Sigmoid colon (tissue), 7 donors: ENCODE measurements around the gene TMEM19. TPM values are rescaled to one million over a fixed set of nuclear protein-coding genes. Genes with fewer than 3 reads are reported as not detected.

Experiments
- DNase-seq: peaks from one replicate; pipeline ENCODE4 v3.0.0-alpha.2; 2019
- H3K27ac ChIP-seq, 4 donors: fragments of 200-600 bp; sonication (generic); one replicate each; pipeline ENCODE4 v1.5.1; 2016 to 2019; ENCODE audit warnings: mild to moderate bottlenecking in 1 of 4
- H3K27me3 ChIP-seq, 3 donors: fragments of 200-600 bp; sonication (generic); one replicate each; pipeline ENCODE4 v1.5.1; 2019; ENCODE audit warnings: mild to moderate bottlenecking in 1 of 3
- H3K36me3 ChIP-seq, 4 donors: fragments of 200-600 bp; sonication (generic); one replicate each; pipeline ENCODE4 v1.5.1; 2016 to 2019
- H3K4me1 ChIP-seq, 4 donors: fragments of 200-600 bp; sonication (generic); one replicate each; pipeline ENCODE4 v1.5.1; 2017 to 2019
- H3K4me3 ChIP-seq, 4 donors: fragments of 200-600 bp; sonication (generic); one replicate each; pipeline ENCODE4 v1.5.1; 2017 to 2019; ENCODE audit warnings: mild to moderate bottlenecking in 2 of 4, moderate library complexity in 1 of 4
- H3K9me3 ChIP-seq, 4 donors: fragments of 200-600 bp in 3 of 4; sonication (generic) in 3 of 4; one replicate each; pipeline versions ENCODE4 v1.5.1 to v1.6.1; 2013 to 2019
- EP300 ChIP-seq, 4 donors: sonication (generic); formaldehyde crosslinking; IDR thresholded peaks; one replicate each; pipeline ENCODE4 v1.6.1; 2017; ENCODE audit warnings: antibody characterized with exemption in 4 of 4
- POLR2A ChIP-seq, 2 donors: fragments of 450-650 bp; IDR thresholded peaks; one replicate each; pipeline ENCODE4 v1.6.1; 2016; ENCODE audit warnings: antibody characterized with exemption in 2 of 2, mild to moderate bottlenecking in 2 of 2, moderate library complexity in 2 of 2
- POLR2AphosphoS5 ChIP-seq, 4 donors: sonication (generic); formaldehyde crosslinking; IDR thresholded peaks; one replicate each; pipeline ENCODE4 v1.6.1; 2017; ENCODE audit warnings: antibody characterized with exemption in 4 of 4
- WGBS, 2 donors: extraction: QIAGEN DNeasy Blood & Tissue Kit; methylation state at CpG; one replicate each; pipeline ENCODE4 v1.1.7; 2013; 5-methylcytosine and 5-hydroxymethylcytosine counted together
- intact Hi-C: fragments of 100-400 bp; cut with DNase I; formaldehyde crosslinking; loops from one replicate; pipeline ENCODE4 v1.15.1; 2023
- polyA plus RNA-seq, 3 donors: library from polyadenylated mRNA; stranded (reverse); fragments of 200-250 nt; gene quantifications; one replicate each; pipeline ENCODE4 v1.2.3, GENCODE V29; 2013
- total RNA-seq, 4 donors: library from RNA; depleted of rRNA; stranded (reverse); fragments of >200 nt; gene quantifications; one replicate each; pipeline ENCODE4 v1.1.0, GENCODE V29; 2016
- TF ChIP-seq, protein P1 (sequence below), 4 experiments: fragments of 450-650 bp in 3 of 4; fragments of 200-600 bp in 1 of 4; IDR thresholded peaks; one replicate each; pipeline ENCODE4 v1.5.1; 2016 to 2019; ENCODE audit warnings: antibody characterized with exemption in 4 of 4, mild to moderate bottlenecking in 3 of 4, moderate library complexity in 2 of 4
- donor health status: healthy with polysubstance abuse.
- donor health status: Bipolar disorder and iron deficiency.
- donor health status: healthy.

Gene TMEM19
- total and polyA plus RNA-seq, 7 donors = 3.6 to 23.5 (median 12.1) TPM

DNA sequence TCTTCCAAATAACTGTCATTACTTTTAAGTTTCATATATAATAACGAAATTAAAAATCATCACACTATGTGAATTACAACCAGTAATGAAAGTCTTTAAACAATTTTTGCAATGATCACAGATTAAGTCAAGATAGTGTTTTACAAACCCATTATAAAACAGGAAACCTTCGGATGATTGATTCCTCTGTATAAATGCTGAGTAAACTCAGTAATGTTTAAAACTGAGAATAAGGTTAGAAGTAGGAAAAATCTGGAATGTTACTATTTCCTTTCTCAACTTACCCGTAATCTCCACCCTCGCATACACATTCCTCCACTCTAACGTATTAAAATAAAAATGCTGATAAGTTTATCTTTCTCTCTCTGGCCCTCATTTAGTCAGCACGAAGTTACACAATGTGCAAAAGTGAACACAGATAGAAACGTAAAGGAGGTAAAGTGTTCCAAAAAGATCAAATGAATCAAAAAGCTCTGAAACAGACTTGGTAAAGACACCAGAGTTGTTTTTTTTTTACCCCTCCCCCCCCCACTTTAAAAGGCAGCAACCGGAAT lies 23.8 kb upstream of the TMEM19 start:
- intact Hi-C loops = loop anchor here (2.0 to 5.0 kb wide), 4 partner anchors 25 to 175 kb away; partner anchors contain the start of genes RAB21, TBC1D15 and TMEM19
- H3K4me1 ChIP-seq = peaks cover 3 to 44% (median 24%) of the 10 kb centered on the region in 4 donors
- TF ChIP-seq POLR2A (IDR thresholded peaks at IDR 0.05) (no peak), POLR2AphosphoS5 (IDR thresholded peaks at IDR 0.05) (no peak), EP300 (IDR thresholded peaks at IDR 0.05) (no peak)
- TF ChIP-seq, protein P1, sequence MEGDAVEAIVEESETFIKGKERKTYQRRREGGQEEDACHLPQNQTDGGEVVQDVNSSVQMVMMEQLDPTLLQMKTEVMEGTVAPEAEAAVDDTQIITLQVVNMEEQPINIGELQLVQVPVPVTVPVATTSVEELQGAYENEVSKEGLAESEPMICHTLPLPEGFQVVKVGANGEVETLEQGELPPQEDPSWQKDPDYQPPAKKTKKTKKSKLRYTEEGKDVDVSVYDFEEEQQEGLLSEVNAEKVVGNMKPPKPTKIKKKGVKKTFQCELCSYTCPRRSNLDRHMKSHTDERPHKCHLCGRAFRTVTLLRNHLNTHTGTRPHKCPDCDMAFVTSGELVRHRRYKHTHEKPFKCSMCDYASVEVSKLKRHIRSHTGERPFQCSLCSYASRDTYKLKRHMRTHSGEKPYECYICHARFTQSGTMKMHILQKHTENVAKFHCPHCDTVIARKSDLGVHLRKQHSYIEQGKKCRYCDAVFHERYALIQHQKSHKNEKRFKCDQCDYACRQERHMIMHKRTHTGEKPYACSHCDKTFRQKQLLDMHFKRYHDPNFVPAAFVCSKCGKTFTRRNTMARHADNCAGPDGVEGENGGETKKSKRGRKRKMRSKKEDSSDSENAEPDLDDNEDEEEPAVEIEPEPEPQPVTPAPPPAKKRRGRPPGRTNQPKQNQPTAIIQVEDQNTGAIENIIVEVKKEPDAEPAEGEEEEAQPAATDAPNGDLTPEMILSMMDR (IDR thresholded peaks at IDR 0.05) = no peak
- no peaks in the 10 kb centered on the region for H3K9me3 ChIP-seq
- H3K27ac ChIP-seq = peak overlapping the region; percentile 91 to 99 (median 97)
- peak overlapping the region; percentile 73 to 90 (median 86) for H3K4me3 ChIP-seq
- DNase-seq = no peak
- H3K27me3 ChIP-seq = no peaks in the 10 kb centered on the region
- peaks cover 4 to 32% (median 14%) of the 10 kb centered on the region in 4 donors for H3K36me3 ChIP-seq
- 2 to 9% methylated on average over 8 of the region's 8 CpGs for WGBS, 2 donors

GRCh38 chr12:71662849-71663560 lies 22.9 kb upstream of the TMEM19 start:
- no peak for TF ChIP-seq POLR2AphosphoS5 (IDR thresholded peaks at IDR 0.05)
- TF ChIP-seq POLR2A (IDR thresholded peaks at IDR 0.05) = peak in 1 of 2 donors; percentile 36
- TF ChIP-seq, protein P1 (IDR thresholded peaks at IDR 0.05) = no peak
- no peak for TF ChIP-seq EP300 (IDR thresholded peaks at IDR 0.05)
- 0% methylated on average over 53 of the region's 53 CpGs for WGBS, 2 donors
- H3K36me3 ChIP-seq = peaks cover 4 to 23% (median 11%) of the 10 kb centered on the region in 4 donors
- H3K4me1 ChIP-seq = peaks cover 3 to 43% (median 24%) of the 10 kb centered on the region in 4 donors
- H3K27me3 ChIP-seq = no peaks in the 10 kb centered on the region
- peak; percentile 81 for DNase-seq
- intact Hi-C loops = loop anchor here (2.0 to 5.0 kb wide), 4 partner anchors 24 to 174 kb away; partner anchors contain the start of genes RAB21, TBC1D15 and TMEM19
- H3K27ac ChIP-seq = peak overlapping the region; percentile 91 to 99 (median 97)
- no peaks in the 10 kb centered on the region for H3K9me3 ChIP-seq
- H3K4me3 ChIP-seq = peak overlapping the region; percentile 73 to 90 (median 86)

DNA sequence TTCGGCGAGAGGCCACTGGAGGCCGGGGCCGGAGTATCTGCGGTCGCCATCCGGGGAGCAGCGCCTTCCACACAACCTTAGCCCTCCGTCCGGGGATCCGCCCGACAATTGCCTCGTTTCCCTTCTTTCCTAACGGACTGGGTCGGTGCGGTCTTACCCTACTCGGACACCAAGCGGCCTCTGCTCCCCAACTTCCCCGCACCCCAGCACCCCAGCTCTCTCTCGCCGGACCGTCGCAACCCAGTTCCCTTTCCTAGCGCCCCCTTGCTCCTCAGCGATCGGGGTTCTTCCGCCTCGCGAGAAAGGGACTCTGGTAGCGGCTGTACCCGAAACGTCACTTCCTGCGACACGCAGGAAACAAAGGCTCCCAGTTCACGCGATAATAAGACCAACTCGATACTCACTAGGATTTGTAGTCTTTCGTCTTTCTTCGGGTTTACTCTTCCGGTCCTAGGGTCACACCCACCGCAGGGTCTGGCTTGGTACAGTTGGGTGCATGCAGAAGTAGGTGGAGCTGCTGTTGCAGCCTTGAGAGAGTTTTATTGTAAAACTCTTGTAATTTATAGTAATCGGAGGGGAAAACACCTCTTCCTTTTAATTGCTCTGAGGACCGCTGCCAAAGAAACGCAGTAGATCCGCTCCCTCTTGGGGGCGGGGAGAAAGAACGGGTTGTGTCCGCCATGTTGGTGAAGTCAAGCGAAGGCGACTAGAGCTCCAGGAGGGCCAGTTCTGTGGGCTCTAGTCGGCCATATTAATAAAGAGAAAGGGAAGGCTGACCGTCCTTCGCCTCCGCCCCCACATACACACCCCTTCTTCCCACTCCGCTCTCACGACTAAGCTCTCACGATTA lies 22.1 kb upstream of the TMEM19 start, which contains the start of the genes THAP2 and ZFC3H1:
Gene THAP2, plus strand, starts transcription at position 741 of the 850 bp plus-strand sequence. CDS start 209 bp downstream, outside the sequence.
Gene ZFC3H1, minus strand, starts transcription at position 288 of the 850 bp plus-strand sequence. Its CDS starts 238 bp downstream, at position 50.
- Histone ChIP-seq H3K9me3 (no peaks in the 10 kb centered on the region), H3K36me3 (peaks cover 3 to 15% (median 9%) of the 10 kb centered on the region in 4 donors), H3K4me3 (peak within 1 kb of the TSS; percentile 73 to 90 (median 86)), H3K4me1 (peaks cover 3 to 43% (median 24%) of the 10 kb centered on the region in 4 donors), H3K27ac (peak within 1 kb of the TSS; percentile 91 to 99 (median 97)), H3K27me3 (no peaks in the 10 kb centered on the region)
- intact Hi-C loops = loop anchor here (2.0 to 5.0 kb wide), 4 partner anchors 23 to 174 kb away; partner anchors contain the start of genes RAB21, TBC1D15 and TMEM19
- TF ChIP-seq EP300 (IDR thresholded peaks at IDR 0.05) (no peak), POLR2AphosphoS5 (IDR thresholded peaks at IDR 0.05) (peak; percentile 97 to 99 (median 98)), POLR2A (IDR thresholded peaks at IDR 0.05) (peak; percentile 94 to 96)
- TF ChIP-seq, protein P1 (IDR thresholded peaks at IDR 0.05) = no peak
- WGBS, 2 donors = 0 to 1% methylated on average over 57 of the region's 57 CpGs
- DNase-seq = peak; percentile 98

- H3K4me3 ChIP-seq = peak overlapping the region; percentile 73 to 90 (median 86)
- DNase-seq = no peak
- H3K9me3 ChIP-seq = no peaks in the 10 kb centered on the region
- H3K27ac ChIP-seq = peak overlapping the region; percentile 91 to 99 (median 97)
- peaks cover 3 to 43% (median 24%) of the 10 kb centered on the region in 4 donors for H3K4me1 ChIP-seq
- intact Hi-C loops = loop anchor here (5.0 kb wide), 2 partner anchors 37 to 173 kb away; partner anchors contain the start of gene TBC1D15
- 0 to 1% methylated on average over 20 of the region's 20 CpGs for WGBS, 2 donors
- H3K36me3 ChIP-seq = peaks cover 0 to 7% (median 2%) of the 10 kb centered on the region in 4 donors
- TF ChIP-seq POLR2A (IDR thresholded peaks at IDR 0.05) (no peak), EP300 (IDR thresholded peaks at IDR 0.05) (no peak)
- TF ChIP-seq, protein P1 (IDR thresholded peaks at IDR 0.05) = peak in 1 of 4 experiments; percentile 3
- no peaks in the 10 kb centered on the region for H3K27me3 ChIP-seq
Measured at GRCh38 chr12:71664411-71665089, 21.3 kb upstream of the TMEM19 start.
